ENCODE measurements around the gene NRARP. TPM values are rescaled to one million over a fixed set of nuclear protein-coding genes. Genes with fewer than 3 reads are reported as not detected.

The NRARP gene
- total and polyA plus RNA-seq, 2 of the 8 experiments (the other 6 are each of a cell fraction or from before 2014, with no cell fraction given): 32.5 to 37.2 TPM

DNA sequence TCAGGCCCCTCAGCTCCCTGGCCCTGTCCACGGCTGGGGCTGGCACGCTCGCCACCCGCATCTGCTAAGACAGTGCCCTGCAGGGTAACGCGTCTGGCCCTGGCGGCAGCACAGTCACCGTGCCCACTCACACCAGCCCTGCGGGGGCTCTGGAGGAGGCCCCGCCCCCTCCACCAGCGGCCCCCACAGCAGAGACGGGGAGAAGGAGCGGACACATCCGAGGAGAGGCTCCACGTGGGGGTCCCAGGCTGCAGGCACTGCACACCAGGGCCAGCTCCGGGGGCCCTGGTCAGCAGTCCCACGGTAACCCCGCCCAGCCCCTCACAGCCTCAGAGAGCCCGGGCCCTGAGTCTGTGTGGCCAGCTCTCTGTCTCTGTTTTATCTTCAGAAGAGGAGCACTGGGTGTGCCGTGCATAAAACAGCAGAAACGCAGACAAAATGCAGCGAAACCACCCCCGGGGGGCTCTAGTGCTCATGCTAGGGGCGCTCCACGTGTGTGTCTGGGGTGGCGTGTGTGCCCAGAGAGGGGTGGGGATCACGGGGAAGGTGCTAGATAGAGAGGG is 47.5 kb upstream of the NRARP start:
- H2BK5ac ChIP-seq (ENCODE audit: low read depth, low read length): no peak overlapping the region
- ChIA-PET CTCF (ENCODE audit: partially characterized antibody) (no interaction called here), POLR2A (ENCODE audit: partially characterized antibody) (no interaction called here)
- H2BK20ac ChIP-seq (ENCODE audit: low read length): no peak overlapping the region
- no peaks in the 10 kb centered on the region for H3K36me3 ChIP-seq (ENCODE audit: control insufficient read depth in 2 of 4, insufficient read depth in 4 of 4, low read length in 3 of 4)
- H4K91ac ChIP-seq (replicated peaks; ENCODE audit: insufficient read length, low read length): no peak overlapping the region
- no peak overlapping the region for H3K9ac ChIP-seq (replicated peaks in 1 of 4; ENCODE audit: extremely low read depth in 1 of 4, low read depth in 3 of 4, low read length in 3 of 4)
- DNase-seq (ENCODE audit: low read depth in 1 of 2, low spot score in 2 of 2): no peak
- H3K18ac ChIP-seq (ENCODE audit: extremely low read depth, low read length): no peak overlapping the region
- no peaks in the 10 kb centered on the region for H3K79me1 ChIP-seq (ENCODE audit: low read depth, low read length)
- H4K20me1 ChIP-seq (replicated peaks in 1 of 2; ENCODE audit: control insufficient read depth in 1 of 2, insufficient read depth in 2 of 2, low read length in 2 of 2): no peaks in the 10 kb centered on the region
- H3K14ac ChIP-seq (ENCODE audit: insufficient read length): no peak overlapping the region
- no peak overlapping the region for H3K27ac ChIP-seq (ENCODE audit: low read depth, low read length)
- no peak overlapping the region for H2BK12ac ChIP-seq (ENCODE audit: low read depth, low read length)
- no peaks in the 10 kb centered on the region for H3K27me3 ChIP-seq (replicated peaks in 1 of 4; ENCODE audit: control insufficient read depth in 3 of 4, extremely low read depth in 1 of 4, insufficient read depth in 3 of 4, low read length in 3 of 4)
- H2AK5ac ChIP-seq (ENCODE audit: low read depth, low read length): no peak overlapping the region
- H3K4me2 ChIP-seq (ENCODE audit: insufficient read depth in 1 of 2, low read depth in 2 of 2, low read length in 2 of 2): no peak overlapping the region
- H4K8ac ChIP-seq (ENCODE audit: extremely low read depth, insufficient read depth, low read length): no peak overlapping the region
- H3K56ac ChIP-seq (replicated peaks; ENCODE audit: insufficient read length, low read depth, low read length): no peak overlapping the region
- no peak overlapping the region for H2AFZ ChIP-seq (ENCODE audit: low read length)
- no peak overlapping the region for H3K23ac ChIP-seq (ENCODE audit: insufficient read length)
- no peak overlapping the region for H4K5ac ChIP-seq (ENCODE audit: insufficient read length, low read depth, low read length)
- H2BK120ac ChIP-seq (replicated peaks; ENCODE audit: low read depth, low read length): no peak overlapping the region
- H3K4me3 ChIP-seq (ENCODE audit: extremely low read depth in 1 of 4, insufficient read depth in 2 of 4, low read depth in 3 of 4, low read length in 4 of 4): no peak overlapping the region
- H3K4ac ChIP-seq (replicated peaks; ENCODE audit: insufficient read length, low read depth, low read length): no peak overlapping the region
- FAIRE-seq: no peak
- H3K23me2 ChIP-seq (ENCODE audit: low read depth, low read length): no peaks in the 10 kb centered on the region
- no peak overlapping the region for H2BK15ac ChIP-seq (ENCODE audit: low read length)
- WGBS, 2 experiments (ENCODE audit: extremely low coverage in 1 of 2, insufficient coverage in 1 of 2, insufficient read length in 1 of 2, insufficient replicate concordance in 2 of 2, low coverage in 1 of 2, low lambda C conversion rate in 2 of 2, missing lambda C conversion rate in 1 of 2): 80% methylated on average over 20 of the region's 27 CpGs; no CpG with 5 or more reads in 1 of the 2 experiments
- H3K9me3 ChIP-seq (ENCODE audit: insufficient read depth in 2 of 2, low read depth in 1 of 2, low read length in 1 of 2): peaks cover 29 to 80% of the 10 kb centered on the region in 2 experiments
- H3K79me2 ChIP-seq (ENCODE audit: control insufficient read depth in 1 of 2, insufficient read depth in 2 of 2, low read length in 2 of 2): no peaks in the 10 kb centered on the region
- TF ChIP-seq TCF12 (IDR thresholded peaks at IDR 0.05; ENCODE audit: low read depth, low read length) (no peak), CEBPB (IDR thresholded peaks at IDR 0.05; ENCODE audit: low read depth, low read length) (no peak), CREB1 (IDR thresholded peaks at IDR 0.05) (no peak), SRF (IDR thresholded peaks at IDR 0.05; ENCODE audit: low read depth, low read length) (no peak), BRCA1 (IDR thresholded peaks at IDR 0.05; ENCODE audit: low read depth, low read length) (no peak), KDM5A (IDR thresholded peaks at IDR 0.05; ENCODE audit: low read length) (no peak)
- no peaks in the 10 kb centered on the region for H3K4me1 ChIP-seq (replicated peaks in 1 of 4; ENCODE audit: control insufficient read depth in 3 of 4, insufficient read depth in 4 of 4, low read length in 3 of 4)
